HG03196 (cell line): ENCODE data around the gene ROPN1L.
"Not testable (repeated sequence)": the region's sequence is repeated elsewhere in the genome, so short reads cannot be mapped to it uniquely, and the experiment has no call there.

ENCODE experiments used
- ATAC-seq: cut with Tn5 transposase; IDR thresholded peaks from one replicate; pipeline ENCODE4 v1.9.1; 2021; ENCODE audit not compliant: unreplicated experiment

ROPN1L gene

DNA sequence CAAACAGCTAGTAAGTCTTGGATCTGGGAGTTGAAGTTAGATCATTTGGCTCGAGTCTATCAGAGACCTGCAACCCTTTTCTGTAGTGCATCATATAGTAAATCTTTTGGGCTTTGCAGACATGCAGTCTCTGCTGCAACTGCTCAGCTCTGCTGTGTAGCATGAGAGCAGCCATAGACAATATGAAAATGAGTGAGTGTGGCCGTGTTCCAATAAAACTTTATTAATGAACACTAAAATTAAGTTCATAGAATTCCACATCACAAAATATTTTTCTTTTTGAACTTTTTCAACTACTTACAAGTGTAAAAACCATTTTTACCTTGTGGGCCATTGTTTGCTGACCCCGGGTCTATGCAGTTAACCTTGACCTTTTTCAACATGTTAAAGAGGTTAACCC, 35.2 kb downstream of the ROPN1L start:
- ATAC-seq, result no peak

DNA sequence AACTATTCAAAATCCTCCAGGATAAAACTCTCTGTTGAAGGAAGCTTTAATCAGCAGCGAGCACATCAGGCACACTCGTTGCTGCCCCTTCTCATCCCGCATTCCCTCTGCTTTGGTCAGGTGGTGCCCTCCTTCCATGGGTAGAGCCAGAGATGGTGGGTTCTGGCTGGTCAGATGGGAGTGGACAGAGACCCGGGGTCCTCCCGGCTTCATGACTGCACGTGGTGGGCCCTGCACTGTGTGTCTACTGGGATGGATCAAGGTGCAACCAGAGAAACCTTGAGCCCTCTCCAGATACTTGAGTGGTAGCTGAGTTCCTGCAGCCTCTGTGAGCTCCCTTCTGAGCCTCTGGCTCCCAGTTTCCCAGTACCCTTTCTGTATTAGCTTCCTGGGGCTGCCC, 36.3 kb downstream of the ROPN1L start:
- no peak for ATAC-seq

GRCh38 chr5:10478436-10478835, 36.8 kb downstream of the ROPN1L start:
- no peak for ATAC-seq

DNA sequence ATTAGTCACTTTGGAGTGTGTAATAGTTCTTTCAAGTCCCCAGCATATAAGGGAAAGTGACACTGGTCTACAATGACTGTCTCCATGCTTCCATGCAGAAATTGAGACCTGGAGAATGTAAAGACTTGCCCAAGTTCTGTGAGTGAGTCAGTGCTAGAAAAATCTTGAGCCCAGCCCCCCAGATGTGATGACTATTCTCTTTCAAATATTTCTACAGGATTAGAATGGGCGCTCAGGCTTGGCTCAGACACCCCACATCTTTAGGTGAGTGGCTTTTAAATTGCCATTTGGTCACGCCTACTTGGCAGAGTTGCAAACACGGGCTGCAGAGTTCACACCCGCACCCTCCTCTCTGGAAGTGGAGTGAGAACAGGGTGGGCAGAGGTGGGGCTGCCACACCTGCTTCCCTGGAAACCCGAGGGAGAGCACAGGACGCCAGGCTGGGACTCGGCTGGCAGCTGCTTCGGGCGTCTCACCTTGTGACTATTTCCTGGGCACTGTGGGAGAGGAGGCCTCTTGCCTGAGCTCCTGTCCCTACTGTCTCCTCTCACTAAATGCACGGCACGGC, 37.6 kb downstream of the ROPN1L start:
- ATAC-seq, result no peak

GRCh38 chr5:10480237-10480985, 38.7 kb downstream of the ROPN1L start:
- ATAC-seq, result no peak

DNA sequence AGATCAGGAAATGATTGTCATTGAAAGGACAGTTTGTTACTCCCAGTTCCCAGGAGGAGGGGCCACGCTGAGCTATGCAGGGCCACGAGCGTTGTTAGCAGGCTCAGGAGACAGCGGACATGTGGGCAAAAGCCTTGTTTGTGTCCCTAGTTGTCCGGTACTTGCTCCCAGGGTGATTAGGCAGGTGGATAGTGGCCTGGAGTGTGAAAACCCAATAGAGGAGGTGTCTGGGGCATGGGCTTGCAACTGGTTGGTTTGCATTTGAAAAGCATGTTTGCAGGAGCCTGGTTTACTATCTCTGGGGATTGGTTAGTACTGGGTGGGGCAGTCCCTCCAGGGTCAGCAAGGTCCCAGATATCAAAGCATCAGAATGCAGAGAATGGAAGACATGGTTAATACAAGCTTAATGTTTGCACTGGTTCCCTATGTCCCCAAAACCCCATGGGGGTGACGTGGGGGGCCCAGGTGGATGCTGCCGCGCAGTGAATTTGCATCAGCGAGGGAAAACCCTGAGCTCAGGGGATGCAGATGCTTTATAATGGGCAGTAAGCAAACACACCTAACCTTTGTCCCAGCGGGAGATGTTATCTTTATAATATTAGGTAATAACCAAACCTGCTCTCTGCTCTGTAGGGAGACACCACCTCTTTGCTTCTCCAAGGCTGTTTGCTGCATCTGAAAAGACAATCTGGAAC, 39.7 kb downstream of the ROPN1L start:
- no peak for ATAC-seq

DNA sequence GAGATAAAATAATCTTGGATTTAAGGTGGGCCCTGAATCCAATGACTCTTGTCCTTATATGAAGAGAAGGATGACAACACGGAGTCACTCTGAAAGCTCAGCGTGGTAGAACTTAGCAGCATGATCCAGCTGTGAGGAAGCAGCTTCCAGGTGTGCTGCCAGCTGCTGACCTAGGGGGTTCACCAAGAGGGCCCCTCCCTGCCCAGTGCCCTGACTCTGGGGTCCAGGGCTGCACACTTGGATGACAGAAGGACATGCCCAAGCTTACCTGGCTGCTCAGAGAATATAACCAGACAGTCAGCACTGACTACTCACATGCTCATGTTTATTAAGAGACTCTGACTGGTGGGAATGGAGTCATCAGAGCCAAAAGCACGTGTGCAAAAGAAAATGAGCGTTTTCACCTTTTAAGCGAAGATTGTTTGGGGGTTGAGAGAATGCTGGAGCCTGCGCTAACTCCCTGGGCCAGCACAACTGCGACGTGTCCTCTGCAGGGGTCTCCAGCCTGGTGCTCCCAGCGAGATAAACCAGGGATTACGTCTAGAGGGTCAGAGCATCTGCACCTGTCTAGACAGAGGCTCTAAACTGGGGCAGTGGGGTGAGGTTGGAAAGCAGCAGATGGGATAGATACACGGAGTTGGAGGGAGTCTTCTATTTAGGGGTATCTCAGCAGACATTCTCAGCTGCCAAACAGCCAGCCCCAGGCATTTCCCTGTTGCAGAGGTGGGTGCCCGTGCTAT, 41.3 kb downstream of the ROPN1L start:
- ATAC-seq, result no peak

DNA sequence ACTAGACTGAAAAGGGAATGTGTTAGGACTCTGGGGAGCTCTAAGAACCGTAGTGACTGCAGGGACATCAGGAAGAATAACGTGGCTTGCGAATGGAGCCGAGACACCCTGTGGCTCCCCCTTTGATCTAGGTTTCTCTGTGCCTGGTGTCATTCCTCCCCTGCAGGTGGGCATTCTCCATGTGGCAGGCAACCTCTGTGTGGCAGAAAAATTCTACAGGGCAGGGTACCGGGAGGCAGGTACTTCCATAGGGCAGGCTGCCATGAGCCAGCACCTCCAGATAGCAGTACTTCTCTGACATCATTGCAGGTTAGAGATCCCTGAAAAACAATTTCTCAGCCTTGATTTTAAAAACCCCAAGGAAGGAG, 43.1 kb downstream of the ROPN1L start:
- no peak for ATAC-seq

GRCh38 chr5:10485142-10485795, 43.6 kb downstream of the ROPN1L start:
- ATAC-seq, result no peak

GRCh38 chr5:10485897-10486296, 44.2 kb downstream of the ROPN1L start:
- no peak for ATAC-seq

DNA sequence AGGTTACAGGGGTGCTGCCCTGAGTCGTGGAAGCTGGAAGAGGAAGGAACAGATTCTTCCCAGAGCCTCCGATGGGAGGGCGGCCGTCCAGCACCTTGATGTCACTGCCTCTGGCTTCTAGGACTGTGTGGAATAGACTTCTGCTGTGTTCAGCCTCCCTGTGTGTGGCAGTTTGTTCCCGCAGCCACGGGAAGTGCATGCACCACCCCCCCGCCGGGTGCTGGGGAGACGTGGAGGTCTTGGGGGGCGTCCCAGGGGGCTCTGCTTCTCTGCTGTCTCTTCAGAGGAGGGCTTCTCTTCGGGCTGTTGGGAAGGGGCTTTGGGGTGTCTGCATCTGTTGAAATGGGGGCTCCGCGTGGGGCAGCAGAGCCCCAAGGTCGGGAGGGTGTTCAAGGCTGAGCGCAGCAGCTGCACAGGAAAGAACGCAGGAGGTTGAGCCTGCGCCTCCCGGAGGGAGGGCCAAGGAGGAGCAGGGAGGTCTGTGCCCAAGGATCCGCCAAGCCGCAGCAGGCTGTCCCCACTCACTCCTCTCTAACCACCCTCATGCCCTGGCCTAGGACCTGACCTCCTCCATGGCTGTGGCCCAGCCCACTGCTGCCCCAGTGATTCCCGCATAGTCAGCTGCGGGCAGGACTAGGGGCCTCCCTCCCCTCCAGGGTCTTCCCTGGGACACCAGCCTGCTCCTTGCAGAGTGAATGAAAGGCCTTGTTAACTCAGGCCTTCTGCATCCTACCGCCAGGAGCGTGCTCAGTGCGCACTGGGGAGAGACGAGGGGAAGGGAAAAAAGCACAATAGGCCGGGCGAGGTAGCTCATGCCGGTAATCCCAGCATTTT, 45.0 kb downstream of the ROPN1L start:
- ATAC-seq, result no peak

- no peak for ATAC-seq
Measured at GRCh38 chr5:10488144-10488543, 46.5 kb downstream of the ROPN1L start.

DNA sequence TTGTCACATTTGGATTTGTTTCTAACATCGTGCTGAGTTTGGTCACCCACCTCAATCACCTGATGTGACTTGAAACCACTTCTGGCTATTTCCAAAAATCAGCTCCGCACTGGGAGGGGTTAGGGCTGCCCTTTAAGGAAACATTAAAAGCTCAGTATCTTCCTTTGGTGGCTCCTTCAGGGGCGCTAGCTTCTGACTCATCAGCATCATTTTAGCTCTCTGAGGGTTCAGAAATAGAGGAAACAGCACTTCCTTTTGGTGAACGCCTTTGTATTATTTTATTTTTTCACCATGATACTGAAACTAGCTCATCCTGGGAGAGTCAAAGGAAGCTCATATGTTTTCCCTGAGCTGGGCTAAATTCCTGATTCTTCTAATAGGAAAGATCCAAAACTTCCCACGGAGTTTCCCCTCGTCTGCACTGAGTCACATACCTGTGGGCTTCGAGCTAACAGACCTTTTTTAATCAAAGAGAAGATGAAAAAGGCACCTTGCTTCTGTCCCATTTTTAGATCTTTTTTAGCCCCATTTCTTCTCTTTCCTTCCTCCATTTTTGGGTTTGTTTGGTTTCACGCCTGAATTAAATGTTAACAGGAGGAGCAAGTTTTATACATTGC, 48.2 kb downstream of the ROPN1L start:
- peak; percentile 85 for ATAC-seq

DNA sequence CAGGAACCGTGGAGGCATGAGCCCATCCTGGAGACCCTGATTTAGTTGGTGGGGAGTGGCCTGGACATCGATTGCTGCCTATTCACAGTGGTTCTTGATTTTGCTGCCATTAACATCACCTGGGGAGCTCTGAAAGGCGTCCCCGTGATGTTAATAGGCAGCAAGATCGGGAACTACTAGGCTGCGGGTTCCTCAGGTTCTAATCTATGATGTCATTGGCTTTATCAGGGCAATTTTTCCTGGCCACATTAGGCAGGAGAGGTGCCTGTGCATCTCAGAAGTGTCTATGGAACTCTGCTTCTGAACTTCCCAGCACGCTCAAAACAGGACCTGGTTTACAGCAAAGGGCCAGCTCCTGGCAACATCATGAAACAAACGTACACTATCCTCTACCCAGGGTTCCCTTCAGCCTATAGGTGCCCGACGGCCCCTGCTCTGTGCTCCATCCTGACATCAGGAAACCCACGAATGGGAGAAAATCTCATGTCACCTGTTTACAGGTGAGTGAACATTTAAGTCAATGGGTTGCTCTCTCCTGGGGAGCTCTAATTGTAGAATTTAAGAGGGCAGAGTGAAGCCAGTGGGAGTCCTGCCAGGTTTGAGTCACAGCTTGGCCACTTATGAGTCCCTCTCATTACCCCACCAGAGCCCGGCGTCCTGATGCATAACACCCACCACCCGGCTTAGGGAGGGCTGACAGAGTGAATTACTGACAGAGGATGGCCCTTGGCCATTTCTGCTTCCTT, 49.4 kb downstream of the ROPN1L start:
- ATAC-seq, result no peak

GRCh38 chr5:10491673-10492026, 50.0 kb downstream of the ROPN1L start:
- no peak for ATAC-seq

DNA sequence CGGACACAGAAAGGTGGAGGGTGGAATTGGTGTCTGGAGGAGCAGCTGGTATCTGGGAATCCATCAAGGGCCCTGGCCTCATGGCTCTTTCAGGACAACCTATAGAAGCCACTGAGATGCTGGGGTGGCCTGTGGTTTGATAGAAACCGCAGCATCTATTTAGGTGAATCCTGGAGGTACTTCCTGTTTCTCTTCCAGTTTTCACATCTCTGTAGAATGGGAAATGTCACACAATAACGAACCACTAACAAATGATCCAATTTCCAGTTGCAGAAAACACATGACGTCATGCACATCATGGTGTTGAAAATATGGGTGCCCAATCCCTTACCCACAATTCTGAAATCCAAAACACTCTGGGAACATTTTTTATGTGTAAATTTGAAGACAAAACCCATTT, 52.2 kb downstream of the ROPN1L start:
- no peak for ATAC-seq

- ATAC-seq, result not testable (repeated sequence)
Measured at GRCh38 chr5:10494497-10494896, 52.8 kb downstream of the ROPN1L start.

GRCh38 chr5:10497554-10497953, 55.9 kb downstream of the ROPN1L start:
- no peak for ATAC-seq

GRCh38 chr5:10498350-10498749, 56.7 kb downstream of the ROPN1L start:
- no peak for ATAC-seq
